ENCODE data around the gene ZNF444. TPM values are rescaled to one million over a fixed set of nuclear protein-coding genes. Genes with fewer than 3 reads are reported as not detected.

The ZNF444 gene
- total and polyA plus RNA-seq, 2 of the 4 experiments (the other 2 are of a cell fraction): 2.5 to 20.3 TPM

DNA sequence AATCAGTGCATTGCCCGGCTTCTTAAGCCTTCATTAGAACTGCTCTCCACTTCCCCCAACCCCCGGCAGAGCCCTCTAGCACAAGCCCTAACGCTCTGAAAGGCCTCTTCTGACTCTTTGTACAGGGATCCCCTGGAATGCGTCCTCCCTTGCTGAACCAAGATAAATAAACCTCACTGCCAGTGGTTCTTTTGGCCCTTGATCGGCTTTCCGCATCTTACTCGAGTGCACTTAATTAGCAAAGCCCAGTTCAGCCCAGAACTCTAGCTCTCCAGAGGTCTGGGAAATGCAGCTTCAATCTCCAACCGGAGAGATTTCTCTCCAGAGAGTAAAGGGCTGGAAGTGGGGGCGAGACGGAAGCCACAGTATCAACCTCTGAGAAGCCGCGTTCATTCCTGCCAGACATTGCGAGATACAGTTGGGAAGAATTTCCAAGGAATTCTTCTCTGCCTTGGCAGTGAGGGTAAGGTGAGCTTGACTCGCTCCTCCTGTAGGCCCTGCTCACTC is 8.7 kb upstream of the ZNF444 start:
- Histone ChIP-seq H3K27ac (ENCODE audit: insufficient read depth, low read length) (peak overlapping the region; percentile 82), H3K23ac (ENCODE audit: low read depth, low read length) (peak overlapping the region; percentile 76), H3K9ac (ENCODE audit: low read depth, low read length) (peak overlapping the region; percentile 18; the same call in 1 of the 2 replicates), H3K56ac (ENCODE audit: extremely low read depth, insufficient read depth, low read length) (peak overlapping the region; percentile 85; the same call in 1 of the 2 replicates), H2AFZ (replicated peaks; ENCODE audit: low read length, poor library complexity) (peak overlapping the region; percentile 84), H4K20me1 (ENCODE audit: insufficient read depth, low read length) (no peaks in the 10 kb centered on the region), H3K9me1 (ENCODE audit: insufficient read depth, low read length) (no peaks in the 10 kb centered on the region; the same call in 1 of the 2 replicates), H3K4me1 (ENCODE audit: control insufficient read depth, insufficient read depth, low read length) (peaks cover 11% of the 10 kb centered on the region; the same call in 1 of the 2 replicates), H4K91ac (ENCODE audit: insufficient read depth, low read depth, low read length) (peak overlapping the region; percentile 59), H3K4ac (ENCODE audit: low read depth, low read length) (peak overlapping the region; percentile 72), H3K36me3 (ENCODE audit: control insufficient read depth, insufficient read depth, low read length) (no peaks in the 10 kb centered on the region), H3K18ac (ENCODE audit: low read depth, low read length) (peak overlapping the region; percentile 54), H3K4me2 (ENCODE audit: low read depth, low read length) (peak overlapping the region; percentile 55), H3K14ac (replicated peaks; ENCODE audit: low read depth, low read length) (peak overlapping the region; percentile 26), H2AK9ac (replicated peaks; ENCODE audit: low read depth, low read length, poor library complexity) (peak overlapping the region; percentile 7), H2BK20ac (ENCODE audit: low read depth, low read length) (peak overlapping the region; percentile 71), H3K4me3 (ENCODE audit: insufficient read depth, low read depth, low read length) (no peak overlapping the region), H2BK120ac (ENCODE audit: low read depth, low read length) (peak overlapping the region; percentile 74), H4K5ac (ENCODE audit: low read depth, low read length) (peak overlapping the region; percentile 43; the same call in 1 of the 2 replicates), H2BK15ac (ENCODE audit: low read depth, low read length) (peak overlapping the region; percentile 2; the same call in 1 of the 3 replicates), H3K9me3 (ENCODE audit: control insufficient read depth, insufficient read depth, low read length) (no peaks in the 10 kb centered on the region), H3K79me1 (ENCODE audit: low read depth in 1 of 2, low read length in 2 of 2) (no peaks in the 10 kb centered on the region), H2AK5ac (ENCODE audit: low read depth, low read length) (no peak overlapping the region), H4K8ac (ENCODE audit: low read depth in 2 of 2, low read length in 2 of 2) (peak overlapping the region; percentile 10 to 65), H2BK5ac (ENCODE audit: low read depth, low read length, poor library complexity, severe bottlenecking) (peak overlapping the region; percentile 64), H3K27me3 (ENCODE audit: control insufficient read depth, insufficient read depth, low read length) (no peaks in the 10 kb centered on the region)
- peak; percentile 94 for ATAC-seq (ENCODE audit: low read depth)
- intact Hi-C loops (cut with micrococcal nuclease) (no loop called here), dilution Hi-C loops (cut with HindIII; ENCODE audit: low sequenced_read_pairs, unreplicated experiment) (no loop called here), in situ Hi-C loops (cut with MboI; ENCODE audit: low sequenced_read_pairs) (loop anchor here (25.0 kb wide), 2 partner anchors 445 to 1670 kb away; partner anchors contain the start of genes CDC42EP5, EPN1 and LENG9)
- no TSS peak for BruUV-seq (replicated peaks)
- TF ChIP-seq FOS (IDR thresholded peaks at IDR 0.05; ENCODE audit: low read depth, low read length): no peak
- TF ChIP-seq MXI1 (IDR thresholded peaks at IDR 0.05; ENCODE audit: borderline replicate concordance, low read depth, low read length): no peak
- no peak for TF ChIP-seq CHD1 (IDR thresholded peaks at IDR 0.05; ENCODE audit: low read depth, low read length)
- peak; percentile 66 for DNase-seq
- CTCF ChIA-PET: interaction anchor here (0.6 kb wide), 1 partner anchor 121 kb away, joined by 5 read pairs; no protein-coding TSS in a partner anchor
- WGBS, 2 experiments (ENCODE audit: extremely low coverage in 2 of 2, insufficient read length in 1 of 2): 10% methylated on average over 2 of the region's 14 CpGs; no CpG with 5 or more reads in 1 of the 2 experiments
- POLR2A ChIA-PET (ENCODE audit: unreplicated experiment): no interaction called here
